Endothelial cell of umbilical vein (primary cell): Measurements from ENCODE around the gene GALNT2. TPM values are rescaled to one million over a fixed set of nuclear protein-coding genes. Genes with fewer than 3 reads are reported as not detected.

Experiments
- BruUV-seq: library from RNA; stranded (reverse); fragments of 400-500 nt; replicated peaks from 2 replicates; lab custom pipeline; 2021; lab: Mats Ljungman, UMichigan
- CTCF ChIA-PET: fragments of 300-600, 350-600 bp; sonication (Branson Sonifier 250); formaldehyde crosslinking; loops from one replicate; lab custom pipeline; 2021; ENCODE audit warnings: antibody characterized with exemption, inconsistent platforms; lab: Charles Lee
- POLR2A ChIA-PET: fragments of 300-600, 350-600 bp; sonication (Branson Sonifier 250); formaldehyde crosslinking; loops from one replicate; lab custom pipeline; 2021; ENCODE audit warnings: antibody characterized with exemption, inconsistent platforms; lab: Charles Lee
- DNase-seq: peaks from one replicate; pipeline ENCODE4 v3.0.0-alpha.2; 2011; ENCODE audit warnings: low read depth, low spot score
- FAIRE-seq: peaks from 2 replicates; lab custom pipeline; 2011; peaks lifted over from hg19 to GRCh38; lab: Jason Lieb, UNC
- H2AFZ ChIP-seq: 2 replicates; pipeline ENCODE4 v1.6.0; 2012; ENCODE audit warnings: low read depth, low read length, control low read depth, inconsistent platforms
- H3K27ac ChIP-seq: 2 replicates; pipeline ENCODE4 v1.5.1; 2011; ENCODE audit warnings: low read depth, mild to moderate bottlenecking, control low read depth, low read length, moderate library complexity; ENCODE audit not compliant: insufficient read depth
- H3K27me3 ChIP-seq, 2 experiments: 2 replicates each; pipeline versions ENCODE4 v1.6.0 to v1.6.1; 2011; ENCODE audit warnings: low read length in 2 of 2, mixed read lengths in 1 of 2; ENCODE audit not compliant: control insufficient read depth in 2 of 2, insufficient read depth in 2 of 2
- H3K36me3 ChIP-seq, 2 experiments: 2 replicates in 1 of 2; 3 replicates in 1 of 2; pipeline ENCODE4 v1.5.1; 2011; ENCODE audit warnings: low read length in 2 of 2, mild to moderate bottlenecking in 1 of 2, moderate library complexity in 1 of 2; ENCODE audit not compliant: control insufficient read depth in 2 of 2, insufficient read depth in 2 of 2; ENCODE audit errors: extremely low read depth in 1 of 2
- H3K4me1 ChIP-seq: 3 replicates; pipeline ENCODE4 v1.5.1; 2011; ENCODE audit warnings: mild to moderate bottlenecking, low read length; ENCODE audit not compliant: control insufficient read depth, insufficient read depth; ENCODE audit errors: extremely low read depth
- H3K4me2 ChIP-seq: 2 replicates; pipeline ENCODE4 v1.6.1; 2011; ENCODE audit warnings: low read length, control low read depth, mixed read lengths; ENCODE audit not compliant: insufficient read depth
- H3K4me3 ChIP-seq, 3 experiments: fragments of 200-600 bp in 1 of 3; sonication (generic), shearing (Covaris generic) in 1 of 3; replicated peaks in 1 of 3; 2 replicates each; pipeline ENCODE4 v1.5.1; 2011 to 2016; ENCODE audit warnings: control low read depth in 3 of 3, low read length in 3 of 3, mild to moderate bottlenecking in 2 of 3, inconsistent platforms in 1 of 3, low read depth in 1 of 3, moderate library complexity in 1 of 3; ENCODE audit not compliant: insufficient read depth in 1 of 3
- H3K79me2 ChIP-seq: 2 replicates; pipeline ENCODE4 v1.6.0; 2012; ENCODE audit warnings: low read length, inconsistent platforms; ENCODE audit not compliant: control insufficient read depth, insufficient read depth
- H3K9ac ChIP-seq: replicated peaks from 2 replicates; pipeline ENCODE3; 2011; ENCODE audit warnings: low read length, control low read depth; ENCODE audit not compliant: insufficient read depth; ENCODE audit errors: extremely low read depth
- H3K9me1 ChIP-seq: replicated peaks from 3 replicates; pipeline ENCODE4 v1.6.0; 2011; ENCODE audit warnings: mild to moderate bottlenecking, low read length; ENCODE audit not compliant: control insufficient read depth, insufficient read depth; ENCODE audit errors: extremely low read depth
- H3K9me3 ChIP-seq: replicated peaks from 2 replicates; pipeline ENCODE4 v1.5.1; 2012; ENCODE audit warnings: low read length, inconsistent platforms; ENCODE audit not compliant: control insufficient read depth, insufficient read depth
- H4K20me1 ChIP-seq: replicated peaks from 2 replicates; pipeline ENCODE3; 2011; ENCODE audit warnings: mild to moderate bottlenecking, low read length; ENCODE audit not compliant: control insufficient read depth, insufficient read depth; ENCODE audit errors: extremely low read depth
- CTCF ChIP-seq, 2 donors: IDR thresholded peaks; 1 replicate in 1 of 2; 2 replicates in 1 of 2; pipeline ENCODE4 v1.5.1; 2011; ENCODE audit warnings: low read length in 2 of 2, mild to moderate bottlenecking in 2 of 2, moderate library complexity in 2 of 2, control low read depth in 1 of 2, inconsistent platforms in 1 of 2, low read depth in 1 of 2; ENCODE audit not compliant: insufficient read depth in 1 of 2; ENCODE audit errors: extremely low read depth in 1 of 2
- EZH2 ChIP-seq: IDR thresholded peaks from 2 replicates; pipeline ENCODE4 v1.6.1; 2012; ENCODE audit warnings: borderline replicate concordance, low read depth, mild to moderate bottlenecking, moderate library complexity, low read length, inconsistent platforms; ENCODE audit not compliant: severe bottlenecking
- FOS ChIP-seq: IDR thresholded peaks from 2 replicates; pipeline ENCODE4 v1.6.1; 2011; ENCODE audit warnings: mild to moderate bottlenecking, low read length, moderate library complexity, borderline replicate concordance; ENCODE audit not compliant: insufficient read depth
- GATA2 ChIP-seq: IDR thresholded peaks from 2 replicates; pipeline ENCODE4 v1.7.0; 2011; ENCODE audit warnings: low read depth, mild to moderate bottlenecking, moderate library complexity, mixed read lengths, low read length; ENCODE audit not compliant: insufficient read length, insufficient read depth
- JUN ChIP-seq: IDR thresholded peaks from 2 replicates; pipeline ENCODE4 v1.6.1; 2011; ENCODE audit warnings: borderline replicate concordance, low read depth; ENCODE audit not compliant: insufficient read length, insufficient read depth
- MAX ChIP-seq: IDR thresholded peaks from 2 replicates; pipeline ENCODE4 v1.6.1; 2011; ENCODE audit not compliant: insufficient read depth, insufficient read length
- MYC ChIP-seq: IDR thresholded peaks from one replicate; pipeline ENCODE4 v1.6.1; 2011; ENCODE audit warnings: mild to moderate bottlenecking, low read depth, low read length
- POLR2A ChIP-seq: IDR thresholded peaks from 2 replicates; pipeline ENCODE4 v1.6.1; 2012; ENCODE audit warnings: low read depth, mild to moderate bottlenecking, control low read depth, low read length
- POLR2AphosphoS5 ChIP-seq: IDR thresholded peaks from 2 replicates; pipeline ENCODE4 v1.6.1; 2012; ENCODE audit warnings: low read depth, mild to moderate bottlenecking, control low read depth, low read length, moderate library complexity; ENCODE audit not compliant: insufficient read depth
- dilution Hi-C: fragments of 300-500 bp; cut with MboI; formaldehyde crosslinking; loops from one replicate; pipeline ENCODE4 v1.15.0; 2019; ENCODE audit warnings: low sequenced_read_pairs; ENCODE audit not compliant: extremely low pct_ligation_motif_present
- intact Hi-C: fragments of 100-400 bp; cut with micrococcal nuclease; formaldehyde crosslinking; loops from one replicate; pipeline ENCODE4 v1.10.0; 2022
- polyA plus RNA-seq, 4 experiments: library from polyadenylated mRNA; depleted of rRNA in 3 of 4; stranded (reverse) in 3 of 4; unstranded in 1 of 4; fragments of >200 nt; gene quantifications; 2 replicates each; pipeline versions ENCODE4 v1.2.1 to v1.2.3, GENCODE V29; 2011 to 2012; ENCODE audit warnings: missing spikeins in 1 of 4
- total RNA-seq: library from RNA; stranded (reverse); gene quantifications from 2 replicates; pipeline ENCODE4 v1.2.3, GENCODE V29; 2021

Gene GALNT2
- total and polyA plus RNA-seq, 2 donors (not counting 3 experiments of a cell fraction or from before 2014, with no cell fraction given) = 56.3 to 77.5 TPM

GRCh38 chr1:230141021-230141648 lies 74.1 kb downstream of the GALNT2 start:
- no peak overlapping the region for H2AFZ ChIP-seq
- H3K79me2 ChIP-seq = peaks cover 7% of the 10 kb centered on the region
- dilution Hi-C loops = no loop called here
- FAIRE-seq (no peak), DNase-seq (no peak)
- H3K27me3 ChIP-seq = no peaks in the 10 kb centered on the region
- no peaks in the 10 kb centered on the region for H3K9me3 ChIP-seq
- H3K9me1 ChIP-seq = no peaks in the 10 kb centered on the region
- H3K36me3 ChIP-seq = no peaks in the 10 kb centered on the region
- H3K4me3 ChIP-seq = no peak overlapping the region
- no peaks in the 10 kb centered on the region for H4K20me1 ChIP-seq
- no peak for TF ChIP-seq MYC
- no peak for TF ChIP-seq MAX
- intact Hi-C loops = loop anchor here (5.0 kb wide), 1 partner anchor 34 kb away; no protein-coding TSS in a partner anchor
- POLR2A ChIA-PET = no interaction called here
- BruUV-seq = no TSS peak
- H3K27ac ChIP-seq = no peak overlapping the region
- no peak overlapping the region for H3K9ac ChIP-seq
- CTCF ChIA-PET = no interaction called here
- H3K4me2 ChIP-seq = no peak overlapping the region
- no peaks in the 10 kb centered on the region for H3K4me1 ChIP-seq

GRCh38 chr1:230141797-230142607 lies 75.0 kb downstream of the GALNT2 start:
- no peak overlapping the region for H3K4me2 ChIP-seq
- no peaks in the 10 kb centered on the region for H3K36me3 ChIP-seq
- dilution Hi-C loops = no loop called here
- no peak overlapping the region for H3K9ac ChIP-seq
- H4K20me1 ChIP-seq = peaks cover 1% of the 10 kb centered on the region
- no TSS peak for BruUV-seq
- no peak for FAIRE-seq
- no peaks in the 10 kb centered on the region for H3K4me1 ChIP-seq
- DNase-seq = no peak
- ChIA-PET POLR2A (no interaction called here), CTCF (interaction anchor here (1.7 kb wide), 1 partner anchor 8 kb away, joined by 6 read pairs; no protein-coding TSS in a partner anchor)
- no peaks in the 10 kb centered on the region for H3K9me1 ChIP-seq
- intact Hi-C loops = loop anchor here (5.0 kb wide), 1 partner anchor 35 kb away; no protein-coding TSS in a partner anchor
- peaks cover 7% of the 10 kb centered on the region for H3K79me2 ChIP-seq
- no peak overlapping the region for H3K4me3 ChIP-seq
- H3K27me3 ChIP-seq = no peaks in the 10 kb centered on the region
- no peak overlapping the region for H2AFZ ChIP-seq
- no peak overlapping the region for H3K27ac ChIP-seq
- TF ChIP-seq JUN (no peak), FOS (no peak), MAX (no peak), POLR2AphosphoS5 (no peak), EZH2 (no peak), POLR2A (no peak), CTCF (IDR thresholded peaks at IDR 0.05; ENCODE audit: extremely low read depth in 1 of 2, insufficient read depth in 1 of 2, low read depth in 1 of 2, low read length in 2 of 2) (no peak), GATA2 (no peak), MYC (no peak)
- no peaks in the 10 kb centered on the region for H3K9me3 ChIP-seq
